B cell (primary cell): ENCODE results near the gene PACRG. TPM values are rescaled to one million over a fixed set of nuclear protein-coding genes. Genes with fewer than 3 reads are reported as not detected.

Experiments used
- ATAC-seq: fragments of 200-7000 bp; cut with Tn5 transposase; one replicate; pipeline ENCODE4 v1.10.0; 2021; ENCODE audit warnings: low read depth, mild to moderate bottlenecking, moderate number of reproducible peaks, moderate library complexity
- CTCF ChIA-PET: fragments of 350-600 bp; sonication (Branson Sonifier 250); formaldehyde crosslinking; loops from one replicate; lab custom pipeline; 2021; ENCODE audit warnings: antibody characterized with exemption, inconsistent platforms; lab: Charles Lee
- POLR2A ChIA-PET: fragments of 350-600 bp; sonication (Branson Sonifier 250); formaldehyde crosslinking; loops from one replicate; lab custom pipeline; 2021; ENCODE audit warnings: antibody characterized with exemption; lab: Charles Lee
- DNase-seq: peaks from one replicate; pipeline ENCODE4 v3.0.0; 2013
- H2AFZ ChIP-seq: 2 replicates; pipeline ENCODE4 v1.6.1; 2012; ENCODE audit warnings: mild to moderate bottlenecking, low read depth, low read length; ENCODE audit not compliant: insufficient read depth, poor library complexity, severe bottlenecking
- H3K27ac ChIP-seq, 2 donors: 1 replicate in 1 of 2; 2 replicates in 1 of 2; pipeline ENCODE4 v1.5.1; 2012 to 2013; ENCODE audit warnings: low read length in 2 of 2, mild to moderate bottlenecking in 2 of 2, moderate library complexity in 1 of 2
- H3K27me3 ChIP-seq, 4 experiments: fragments of 200-600 bp in 1 of 4; sonication (generic) in 1 of 4; replicated peaks in 1 of 4; 1 replicate in 2 of 4; 2 replicates in 2 of 4; pipeline versions ENCODE4 v1.6.1 to v1.7.0; 2013 to 2016; ENCODE audit warnings: low read length in 3 of 4, mild to moderate bottlenecking in 2 of 4, mixed read lengths in 1 of 4, moderate library complexity in 1 of 4; ENCODE audit not compliant: insufficient read depth in 4 of 4, control insufficient read depth in 3 of 4; ENCODE audit errors: control extremely low read depth in 1 of 4
- H3K36me3 ChIP-seq, 2 experiments: replicated peaks in 1 of 2; 1 replicate in 1 of 2; 2 replicates in 1 of 2; pipeline versions ENCODE4 v1.6.1 to v1.7.1; 2013; ENCODE audit warnings: low read length in 1 of 2; ENCODE audit not compliant: insufficient read depth in 2 of 2, control insufficient read depth in 1 of 2; ENCODE audit errors: control extremely low read depth in 1 of 2, extremely low read depth in 1 of 2
- H3K4me1 ChIP-seq, 2 donors: fragments of 200-600 bp in 1 of 2; sonication (generic) in 1 of 2; 1 replicate in 1 of 2; 2 replicates in 1 of 2; pipeline versions ENCODE4 v1.5.1 to v1.6.1; 2013 to 2017; ENCODE audit warnings: low read length in 2 of 2; ENCODE audit not compliant: control insufficient read depth in 2 of 2, insufficient read depth in 2 of 2
- H3K4me2 ChIP-seq: replicated peaks from 2 replicates; pipeline ENCODE3; 2012; ENCODE audit warnings: mild to moderate bottlenecking, low read depth, low read length; ENCODE audit not compliant: poor library complexity, severe bottlenecking
- H3K4me3 ChIP-seq, 5 experiments: fragments of 200-600 bp in 1 of 5; sonication (generic) in 1 of 5; 1 replicate in 3 of 5; 2 replicates in 2 of 5; pipeline versions ENCODE4 v1.5.1 to v1.7.0; 2011 to 2016; ENCODE audit warnings: low read length in 4 of 5, mild to moderate bottlenecking in 4 of 5, low read depth in 2 of 5, control low read depth in 1 of 5, moderate library complexity in 1 of 5; ENCODE audit not compliant: insufficient read depth in 1 of 5; ENCODE audit errors: control extremely low read depth in 1 of 5, extremely low read depth in 1 of 5
- H3K79me2 ChIP-seq: fragments of 200-600 bp; sonication (generic); one replicate; pipeline ENCODE4 v1.6.0; 2016; ENCODE audit warnings: low read length; ENCODE audit not compliant: control insufficient read depth, insufficient read depth
- H3K9ac ChIP-seq: fragments of 200-600 bp; sonication (generic); 2 replicates; pipeline ENCODE4 v1.6.1; 2017; ENCODE audit warnings: mild to moderate bottlenecking, low read length, moderate library complexity
- H3K9me3 ChIP-seq, 3 donors: one replicate each; pipeline versions ENCODE4 v1.6.1 to v1.7.1; 2013; ENCODE audit warnings: low read length in 2 of 3; ENCODE audit not compliant: control insufficient read depth in 2 of 3, insufficient read depth in 1 of 3; ENCODE audit errors: control extremely low read depth in 1 of 3
- H4K20me1 ChIP-seq: 2 replicates; pipeline ENCODE4 v1.6.0; 2012; ENCODE audit warnings: mild to moderate bottlenecking, low read length; ENCODE audit not compliant: insufficient read depth, control insufficient read depth, poor library complexity, severe bottlenecking
- H3K27ac Mint-ChIP-seq: one replicate; pipeline ENCODE4 v1.8.0; 2021; ENCODE audit warnings: mixed read lengths
- H3K27me3 Mint-ChIP-seq: one replicate; pipeline ENCODE4 v1.8.0; 2021; ENCODE audit warnings: mixed read lengths
- H3K4me1 Mint-ChIP-seq: one replicate; pipeline ENCODE4 v1.8.0; 2021; ENCODE audit warnings: mixed read lengths
- H3K4me3 Mint-ChIP-seq: one replicate; pipeline ENCODE4 v1.8.0; 2021; ENCODE audit warnings: mixed read lengths
- H3K9me3 Mint-ChIP-seq: one replicate; pipeline ENCODE4 v1.8.0; 2022; ENCODE audit warnings: mixed read lengths; ENCODE audit not compliant: insufficient read depth
- EZH2 ChIP-seq: IDR thresholded peaks from 2 replicates; pipeline ENCODE4 v1.6.1; 2012; ENCODE audit warnings: borderline replicate concordance, low read depth, mild to moderate bottlenecking, moderate library complexity, low read length; ENCODE audit not compliant: insufficient read depth, poor library complexity, severe bottlenecking
- WGBS: methylation state at CpG from one replicate; pipeline ENCODE4 v1.1.5; 2013; ENCODE audit warnings: missing lambda C conversion rate; ENCODE audit not compliant: insufficient coverage; 5-methylcytosine and 5-hydroxymethylcytosine counted together
- intact Hi-C: fragments of 100-400 bp; cut with micrococcal nuclease; formaldehyde crosslinking; loops from one replicate; pipeline ENCODE4 v1.10.0; 2022
- polyA plus RNA-seq: library from polyadenylated mRNA; depleted of rRNA; stranded (reverse); fragments of >200 nt; gene quantifications from 2 replicates; pipeline ENCODE4 v1.2.3, GENCODE V29; 2012
- total RNA-seq, 2 donors: library from RNA; stranded (reverse); fragments of 120-200 nt in 1 of 2; gene quantifications; 1 replicate in 1 of 2; 2 replicates in 1 of 2; pipeline versions ENCODE4 v1.2.3 to v1.2.4, GENCODE V29; 2013 to 2022
- TF ChIP-seq, protein P1 (sequence below): fragments of 200-600 bp; IDR thresholded peaks from one replicate; pipeline ENCODE4 v1.8.0; 2022; ENCODE audit warnings: antibody characterized with exemption, mild to moderate bottlenecking

Gene PACRG
- total and polyA plus RNA-seq, 2 donors (not counting 1 experiment from before 2014, with no cell fraction given), result not detected

DNA sequence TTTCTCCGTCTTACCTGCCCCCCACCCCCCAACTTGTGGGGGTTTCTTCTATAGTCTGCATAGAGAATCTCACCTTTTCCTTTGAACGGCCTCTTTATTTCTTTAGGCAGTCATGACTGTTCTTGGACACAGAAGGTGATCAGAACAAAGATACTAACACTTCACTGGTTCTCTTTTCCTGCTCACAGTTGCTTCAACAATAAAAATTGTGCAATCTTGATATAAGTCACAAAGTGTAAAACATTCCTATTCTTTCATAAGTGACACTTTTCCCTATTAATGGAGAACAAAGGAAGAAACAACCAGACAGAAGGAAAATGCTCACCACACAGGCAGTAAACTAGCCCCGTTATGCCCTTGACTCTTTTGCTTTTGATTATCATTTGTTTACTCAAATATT, 448.3 kb downstream of the PACRG start:
- H4K20me1 ChIP-seq, result no peaks in the 10 kb centered on the region
- ChIA-PET CTCF (interaction anchor here (2.4 kb wide), 1 partner anchor 780 kb away, joined by 8 read pairs; no protein-coding TSS in a partner anchor), POLR2A (no interaction called here)
- peaks cover 4% of the 10 kb centered on the region for H3K27me3 Mint-ChIP-seq
- intact Hi-C loops, result no loop called here
- WGBS, result no CpG with 5 or more reads among the region's 3 CpGs
- no peaks in the 10 kb centered on the region for H3K4me1 Mint-ChIP-seq
- H3K4me2 ChIP-seq, result no peak overlapping the region
- no peak overlapping the region for H2AFZ ChIP-seq
- no peaks in the 10 kb centered on the region for H3K9me3 Mint-ChIP-seq
- peaks cover 0 to 3% (median 0%) of the 10 kb centered on the region in 4 experiments for H3K27me3 ChIP-seq
- no peak overlapping the region for H3K4me3 Mint-ChIP-seq
- no peak overlapping the region for H3K27ac Mint-ChIP-seq
- ATAC-seq (no peak), DNase-seq (no peak)
- no peaks in the 10 kb centered on the region for H3K36me3 ChIP-seq
- no peak overlapping the region for H3K27ac ChIP-seq
- H3K79me2 ChIP-seq, result no peaks in the 10 kb centered on the region
- H3K4me3 ChIP-seq, result no peak overlapping the region
- no peaks in the 10 kb centered on the region for H3K4me1 ChIP-seq
- no peaks in the 10 kb centered on the region for H3K9me3 ChIP-seq
- no peak overlapping the region for H3K9ac ChIP-seq
- TF ChIP-seq EZH2, result no peak
- TF ChIP-seq, protein P1, sequence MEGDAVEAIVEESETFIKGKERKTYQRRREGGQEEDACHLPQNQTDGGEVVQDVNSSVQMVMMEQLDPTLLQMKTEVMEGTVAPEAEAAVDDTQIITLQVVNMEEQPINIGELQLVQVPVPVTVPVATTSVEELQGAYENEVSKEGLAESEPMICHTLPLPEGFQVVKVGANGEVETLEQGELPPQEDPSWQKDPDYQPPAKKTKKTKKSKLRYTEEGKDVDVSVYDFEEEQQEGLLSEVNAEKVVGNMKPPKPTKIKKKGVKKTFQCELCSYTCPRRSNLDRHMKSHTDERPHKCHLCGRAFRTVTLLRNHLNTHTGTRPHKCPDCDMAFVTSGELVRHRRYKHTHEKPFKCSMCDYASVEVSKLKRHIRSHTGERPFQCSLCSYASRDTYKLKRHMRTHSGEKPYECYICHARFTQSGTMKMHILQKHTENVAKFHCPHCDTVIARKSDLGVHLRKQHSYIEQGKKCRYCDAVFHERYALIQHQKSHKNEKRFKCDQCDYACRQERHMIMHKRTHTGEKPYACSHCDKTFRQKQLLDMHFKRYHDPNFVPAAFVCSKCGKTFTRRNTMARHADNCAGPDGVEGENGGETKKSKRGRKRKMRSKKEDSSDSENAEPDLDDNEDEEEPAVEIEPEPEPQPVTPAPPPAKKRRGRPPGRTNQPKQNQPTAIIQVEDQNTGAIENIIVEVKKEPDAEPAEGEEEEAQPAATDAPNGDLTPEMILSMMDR, result no peak

DNA sequence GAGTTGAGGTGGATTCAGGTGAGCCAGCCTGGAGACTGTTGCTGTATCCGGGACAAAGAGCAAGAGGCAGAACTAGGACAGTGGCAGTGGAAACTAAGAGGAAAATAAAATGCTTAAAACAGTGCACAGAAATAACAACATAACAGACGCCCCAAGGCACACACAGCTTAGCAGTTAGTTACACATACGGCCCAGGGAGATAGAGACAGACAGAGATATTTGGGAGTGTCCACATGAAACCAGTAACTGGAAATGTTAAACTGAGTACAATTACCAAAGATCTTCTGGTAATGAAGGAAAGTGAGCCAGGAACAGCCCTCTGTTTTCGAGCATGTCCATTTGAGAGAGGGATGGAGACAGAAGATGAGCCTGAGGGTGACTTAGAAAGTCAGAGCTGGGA, 449.2 kb downstream of the PACRG start:
- H3K79me2 ChIP-seq, result no peaks in the 10 kb centered on the region
- Mint-ChIP-seq H3K4me1 (no peaks in the 10 kb centered on the region), H3K27me3 (peaks cover 4% of the 10 kb centered on the region), H3K4me3 (no peak overlapping the region), H3K27ac (no peak overlapping the region), H3K9me3 (no peaks in the 10 kb centered on the region)
- peaks cover 0 to 4% (median 0%) of the 10 kb centered on the region in 4 experiments for H3K27me3 ChIP-seq
- H3K4me2 ChIP-seq, result no peak overlapping the region
- no peaks in the 10 kb centered on the region for H4K20me1 ChIP-seq
- H3K36me3 ChIP-seq, result no peaks in the 10 kb centered on the region
- TF ChIP-seq EZH2, result no peak
- TF ChIP-seq, protein P1, result no peak
- intact Hi-C loops, result no loop called here
- no peak overlapping the region for H3K9ac ChIP-seq
- POLR2A ChIA-PET, result no interaction called here
- no peak overlapping the region for H3K4me3 ChIP-seq
- ATAC-seq (no peak), DNase-seq (no peak)
- WGBS, result 71% methylated on average over 1 of the region's 4 CpGs
- CTCF ChIA-PET, result no interaction called here
- H3K9me3 ChIP-seq, result no peaks in the 10 kb centered on the region
- H3K27ac ChIP-seq, result no peak overlapping the region
- H3K4me1 ChIP-seq, result no peaks in the 10 kb centered on the region
- no peak overlapping the region for H2AFZ ChIP-seq
